GM19463 (cell line): ENCODE results near the gene CEPT1.

Source experiments
- ATAC-seq: cut with Tn5 transposase; IDR thresholded peaks from one replicate; pipeline ENCODE4 v1.9.1; 2021; ENCODE audit warnings: mild to moderate bottlenecking, moderate library complexity; ENCODE audit not compliant: unreplicated experiment

CEPT1 gene

GRCh38 chr1:111145963-111146768, 6.1 kb downstream of the CEPT1 start:
- no peak for ATAC-seq

GRCh38 chr1:111147948-111148347, 7.9 kb downstream of the CEPT1 start:
- ATAC-seq, result no peak

- ATAC-seq, result no peak
Measured at GRCh38 chr1:111148376-111148881, 8.4 kb downstream of the CEPT1 start.

GRCh38 chr1:111151838-111152237, 11.8 kb downstream of the CEPT1 start:
- no peak for ATAC-seq

GRCh38 chr1:111154021-111154999, 14.3 kb downstream of the CEPT1 start:
- no peak for ATAC-seq

GRCh38 chr1:111157431-111157830, 17.4 kb downstream of the CEPT1 start:
- no peak for ATAC-seq

- ATAC-seq, result no peak
Measured at GRCh38 chr1:111161843-111162487, 21.9 kb downstream of the CEPT1 start.

GRCh38 chr1:111162488-111162880, 22.5 kb downstream of the CEPT1 start:
- no peak for ATAC-seq

- ATAC-seq, result no peak
Measured at GRCh38 chr1:111163363-111163762, 23.3 kb downstream of the CEPT1 start.

- no peak for ATAC-seq
Measured at GRCh38 chr1:111164151-111164550, 24.1 kb downstream of the CEPT1 start.

GRCh38 chr1:111172463-111172862, 32.4 kb downstream of the CEPT1 start:
- ATAC-seq, result no peak

- ATAC-seq, result no peak
Measured at GRCh38 chr1:111174070-111174469, 34.0 kb downstream of the CEPT1 start.

GRCh38 chr1:111175349-111175748, 35.3 kb downstream of the CEPT1 start:
- no peak for ATAC-seq

GRCh38 chr1:111176678-111177077, 36.7 kb downstream of the CEPT1 start:
- ATAC-seq, result no peak

- no peak for ATAC-seq
Measured at GRCh38 chr1:111179968-111180533, 40.0 kb downstream of the CEPT1 start.

- ATAC-seq, result no peak
Measured at GRCh38 chr1:111182052-111182451, 42.0 kb downstream of the CEPT1 start.

GRCh38 chr1:111183308-111184069, 43.5 kb downstream of the CEPT1 start:
- no peak for ATAC-seq

- ATAC-seq, result no peak
Measured at GRCh38 chr1:111184663-111185062, 44.6 kb downstream of the CEPT1 start.

GRCh38 chr1:111190931-111191451, 51.0 kb downstream of the CEPT1 start:
- ATAC-seq, result no peak

- ATAC-seq, result no peak
Measured at GRCh38 chr1:111191496-111191895, 51.5 kb downstream of the CEPT1 start.
